Embryonic facial prominence (tissue), 1 donor: ENCODE results near the gene KRT28.
A peak's percentile ranks its signal among the peaks of the same experiment; 100 is the strongest.

Experiments
- DNase-seq: peaks from one replicate; pipeline ENCODE4 v3.0.0-alpha.2; 2016; ENCODE audit errors: extremely low spot score

The KRT28 gene, protein sequence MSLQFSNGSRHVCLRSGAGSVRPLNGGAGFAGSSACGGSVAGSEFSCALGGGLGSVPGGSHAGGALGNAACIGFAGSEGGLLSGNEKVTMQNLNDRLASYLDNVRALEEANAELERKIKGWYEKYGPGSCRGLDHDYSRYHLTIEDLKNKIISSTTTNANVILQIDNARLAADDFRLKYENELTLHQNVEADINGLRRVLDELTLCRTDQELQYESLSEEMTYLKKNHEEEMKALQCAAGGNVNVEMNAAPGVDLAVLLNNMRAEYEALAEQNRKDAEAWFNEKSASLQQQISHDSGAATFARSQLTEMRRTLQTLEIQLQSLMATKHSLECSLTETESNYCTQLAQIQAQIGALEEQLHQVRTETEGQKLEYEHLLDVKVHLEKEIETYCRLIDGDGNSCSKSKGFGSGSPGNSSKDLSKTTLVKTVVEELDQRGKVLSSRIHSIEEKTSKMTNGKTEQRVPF

DNA sequence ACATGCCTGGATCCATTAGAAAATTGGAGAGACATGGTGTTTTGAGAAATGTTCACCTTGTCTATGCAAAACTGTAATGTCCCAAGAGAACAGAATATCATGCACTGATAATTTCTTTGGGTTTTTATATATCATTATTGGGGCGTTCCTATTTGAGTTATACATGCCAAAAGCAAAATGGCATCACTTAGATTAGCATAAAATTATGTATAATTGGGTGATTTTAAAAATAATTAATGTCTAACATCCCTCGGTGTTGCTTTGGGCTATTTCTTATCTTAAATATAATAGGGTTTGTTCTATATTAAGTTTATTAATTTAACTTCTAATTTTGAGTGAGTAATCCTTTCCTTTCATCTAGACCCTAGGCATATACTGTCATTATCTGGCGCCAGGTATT, at the start of gene KRT28:
TSS of gene KRT28 (minus strand) at position 101 of the 400 bp plus-strand sequence. CDS start at position 35, 66 bp downstream.
- no peak for DNase-seq

DNA sequence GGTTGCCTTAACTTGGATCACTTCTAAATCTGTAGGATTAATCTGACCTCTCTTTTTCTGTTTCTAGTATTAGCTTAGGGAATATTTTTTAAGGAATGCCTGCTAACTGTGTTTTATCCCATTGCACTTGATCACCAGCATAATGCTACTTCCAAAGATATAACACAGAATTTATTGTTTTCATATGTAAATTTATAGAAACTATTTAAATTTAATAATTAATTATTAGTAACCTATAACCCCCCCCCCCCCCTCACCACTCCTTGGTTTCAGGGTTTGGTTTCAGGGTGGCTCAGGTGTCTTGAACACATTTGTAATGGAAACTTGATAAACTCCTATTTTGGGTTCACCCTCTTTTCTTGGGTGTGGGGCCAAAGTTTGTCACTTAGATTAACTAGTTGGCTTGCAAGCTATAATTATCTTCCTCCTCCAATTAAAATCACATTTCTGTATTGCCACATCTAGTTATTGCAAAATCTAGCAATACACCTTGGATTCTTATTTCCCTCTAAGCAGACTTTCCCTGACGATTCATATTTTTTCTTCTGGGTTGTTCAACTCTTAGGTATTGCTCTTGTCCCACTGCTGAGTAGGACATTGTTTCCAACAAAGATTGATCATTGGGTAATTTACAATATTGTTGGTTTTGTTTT, 49.0 kb upstream of the KRT28 start:
- no peak for DNase-seq

DNA sequence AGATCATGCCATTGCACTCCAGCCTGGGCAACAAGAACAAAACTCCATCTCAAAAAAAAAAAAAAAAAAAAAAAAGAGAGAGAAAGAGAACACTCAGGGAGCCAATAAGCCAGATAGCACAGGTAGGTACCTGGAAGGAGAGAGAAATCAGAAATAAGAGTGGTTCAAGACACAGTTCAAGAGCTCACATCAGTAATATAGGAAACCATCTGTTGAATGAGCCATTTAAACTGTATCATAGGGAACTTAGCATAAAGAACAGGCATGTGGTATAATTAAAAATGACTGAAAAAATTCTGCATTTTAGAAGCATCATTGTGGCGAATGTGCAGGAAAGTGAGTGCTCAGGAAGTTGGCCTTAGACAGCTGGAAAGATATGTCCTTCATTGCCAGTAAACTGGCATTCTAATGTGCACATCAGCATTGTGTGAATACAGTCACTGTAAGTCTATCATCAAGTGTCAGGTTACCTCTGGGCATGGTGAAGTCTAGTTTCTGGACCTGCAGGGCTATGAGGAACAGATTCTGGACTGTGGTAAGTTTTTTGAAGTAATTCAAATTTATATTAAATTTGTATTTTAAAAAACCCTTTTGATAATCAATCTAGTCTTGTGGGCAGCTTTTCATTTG, 46.9 kb upstream of the KRT28 start:
- DNase-seq = no peak

DNA sequence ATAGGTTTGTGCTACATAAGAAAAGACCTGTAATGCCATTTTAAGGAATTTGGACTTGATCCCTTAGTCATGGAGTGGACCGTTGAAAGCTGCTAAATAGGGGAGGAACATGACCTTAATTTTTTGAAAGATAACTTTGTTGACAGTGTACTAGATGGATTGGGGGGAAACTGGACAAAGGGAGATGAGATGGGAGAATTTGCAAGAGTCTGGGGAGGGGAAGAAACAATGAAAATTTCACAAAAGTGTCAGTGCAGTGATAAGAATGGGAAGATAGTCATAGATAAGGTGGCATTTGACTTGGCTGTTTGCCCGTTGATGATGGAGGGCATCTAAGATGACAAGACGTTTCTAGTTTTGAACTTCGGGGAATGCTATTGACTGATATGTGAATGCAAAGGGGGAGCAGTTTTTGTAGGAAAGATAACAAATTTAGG, 44.9 kb upstream of the KRT28 start:
- DNase-seq = no peak

DNA sequence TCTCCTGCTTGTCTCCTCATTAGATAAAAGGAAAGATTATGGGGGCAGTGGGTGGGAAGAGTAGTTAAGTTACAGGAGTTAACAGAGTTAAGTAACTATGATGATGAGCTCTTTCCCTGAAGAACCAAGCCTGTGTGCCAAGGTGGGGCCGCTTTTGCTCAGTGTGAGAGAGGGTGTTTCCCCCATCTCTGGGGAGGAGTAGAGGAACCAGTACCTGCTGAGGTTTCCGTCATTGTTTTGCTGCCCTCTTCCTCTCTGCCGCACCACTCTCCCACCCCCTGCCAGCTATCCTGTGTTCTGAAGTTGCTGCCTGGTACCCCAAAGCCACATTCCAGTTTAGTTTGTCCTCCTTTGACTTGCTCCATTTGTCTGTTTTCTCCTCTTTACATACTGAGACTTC, 43.5 kb upstream of the KRT28 start:
- no peak for DNase-seq

DNA sequence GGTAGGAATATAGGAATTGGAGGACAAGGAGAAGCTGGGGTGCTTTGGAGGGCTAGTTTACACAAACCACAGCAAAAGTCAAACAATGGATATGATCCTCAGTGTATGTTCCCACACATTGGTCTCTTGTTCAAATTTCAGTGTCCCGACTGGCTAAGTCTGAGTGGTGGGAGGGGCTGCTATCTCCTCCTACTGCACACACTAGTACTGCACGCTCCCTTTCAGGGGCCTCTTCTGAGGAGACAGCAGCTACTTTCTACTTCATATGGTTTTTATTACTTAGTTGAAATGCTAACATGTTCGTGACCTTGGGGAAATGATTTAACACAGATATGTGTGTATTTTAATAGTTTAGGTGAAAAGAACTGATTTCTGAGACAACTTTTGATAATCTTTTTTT, 41.5 kb upstream of the KRT28 start:
- peak; percentile 24 for DNase-seq

DNA sequence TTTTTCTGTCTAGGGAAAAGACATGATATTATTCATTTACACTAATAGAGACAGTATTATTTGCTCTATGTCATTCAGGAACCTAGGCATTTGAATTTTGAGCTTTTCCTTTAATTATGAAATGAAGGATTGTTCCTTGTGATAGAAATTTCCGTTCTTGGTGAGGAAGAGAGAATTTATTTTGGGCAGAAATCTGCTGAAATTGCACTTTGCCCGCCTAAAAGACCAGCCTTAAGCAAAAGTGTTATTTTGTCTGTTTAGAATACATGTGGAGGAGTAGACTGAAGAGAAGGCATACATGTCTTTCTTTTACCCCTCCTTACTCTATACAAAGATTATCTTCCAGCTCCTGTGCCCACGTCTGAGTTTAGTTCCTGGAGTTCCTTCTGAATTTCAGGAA, 39.4 kb upstream of the KRT28 start:
- DNase-seq = no peak

DNA sequence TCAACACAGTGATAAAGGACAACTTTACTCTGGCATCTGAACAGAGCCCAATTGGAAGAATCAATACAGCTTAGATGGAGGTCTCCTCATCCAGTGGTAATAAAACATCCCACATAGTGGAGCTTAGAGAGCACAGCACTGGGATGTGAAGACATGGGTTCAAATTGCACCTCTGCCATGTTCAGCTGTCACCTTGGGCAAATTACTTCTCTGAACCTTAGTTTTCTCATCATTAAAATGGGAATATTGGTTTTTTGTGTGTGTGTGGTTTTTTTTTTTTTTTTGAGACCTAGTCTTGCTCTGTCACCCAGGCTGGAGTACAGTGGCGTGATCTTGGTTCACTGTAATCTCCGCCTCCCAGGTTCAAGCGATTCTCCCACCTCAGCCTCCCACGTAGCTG, 36.3 kb upstream of the KRT28 start:
- no peak for DNase-seq

DNA sequence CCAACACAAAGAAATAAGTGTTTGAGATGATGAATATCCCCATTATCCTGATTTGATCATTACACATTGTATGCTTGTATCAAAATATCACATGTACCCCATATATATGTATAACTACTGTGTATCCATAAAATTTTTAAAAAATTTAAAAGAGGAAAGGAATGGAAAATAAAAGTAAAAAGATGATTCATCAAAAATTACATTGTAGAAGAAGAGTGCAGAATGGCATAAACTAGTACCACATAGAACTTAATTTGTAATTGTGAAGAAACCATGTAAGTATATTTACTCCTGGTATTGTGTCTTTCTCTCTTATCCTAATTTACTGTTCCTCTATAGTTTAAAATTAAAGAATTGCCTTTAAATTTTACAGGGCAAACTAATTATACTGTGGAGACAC, 34.1 kb upstream of the KRT28 start:
- DNase-seq = no peak

DNA sequence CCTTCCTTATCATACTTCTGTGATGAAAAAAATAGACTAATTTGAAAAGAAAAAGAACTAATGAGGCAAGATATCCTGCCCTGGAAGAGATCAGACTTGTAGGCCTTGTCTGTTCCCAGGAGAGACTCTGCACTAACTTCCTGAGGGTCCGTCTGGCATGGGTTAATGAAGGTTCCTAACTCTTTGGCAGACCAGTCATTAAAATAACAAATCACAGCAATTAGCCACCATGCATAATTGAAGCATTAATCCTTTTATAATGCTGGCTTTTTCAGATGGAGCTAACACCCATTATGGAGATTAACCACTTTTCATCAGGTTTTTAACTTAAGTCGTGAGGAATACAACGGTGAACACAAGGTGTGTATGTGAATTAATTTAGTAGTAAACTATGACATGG, 33.1 kb upstream of the KRT28 start:
- no peak for DNase-seq

DNA sequence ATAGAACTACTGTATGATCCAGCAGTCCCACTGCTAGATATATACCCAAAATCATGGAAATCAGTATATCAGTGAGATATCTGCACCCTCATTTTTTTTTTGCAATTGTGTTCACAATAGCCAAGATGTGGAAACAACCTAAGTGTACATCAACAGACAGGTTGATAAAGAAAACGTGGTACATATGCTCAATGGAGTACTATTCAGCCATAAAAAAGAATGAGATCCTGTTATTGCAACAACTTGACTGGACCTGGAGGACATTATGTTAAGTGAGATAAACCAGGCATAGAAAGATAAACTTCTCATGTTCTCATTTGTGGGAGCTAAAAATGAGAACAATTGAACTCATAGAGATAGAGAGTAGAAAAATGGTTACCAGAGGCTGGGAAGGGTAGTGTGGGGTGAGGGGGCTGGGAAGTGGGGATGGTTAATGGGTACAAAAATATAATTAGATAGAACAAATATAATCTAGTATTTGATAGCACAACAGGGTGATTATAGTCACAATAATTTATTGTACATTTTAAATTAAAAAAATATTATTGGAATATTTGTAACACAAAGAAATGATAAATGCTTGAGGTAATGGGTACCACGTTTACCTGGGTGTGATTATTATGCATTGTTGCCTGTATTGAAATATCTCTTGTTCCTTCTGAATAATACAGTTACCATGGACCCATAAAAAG, 30.5 kb upstream of the KRT28 start:
- DNase-seq = no peak

DNA sequence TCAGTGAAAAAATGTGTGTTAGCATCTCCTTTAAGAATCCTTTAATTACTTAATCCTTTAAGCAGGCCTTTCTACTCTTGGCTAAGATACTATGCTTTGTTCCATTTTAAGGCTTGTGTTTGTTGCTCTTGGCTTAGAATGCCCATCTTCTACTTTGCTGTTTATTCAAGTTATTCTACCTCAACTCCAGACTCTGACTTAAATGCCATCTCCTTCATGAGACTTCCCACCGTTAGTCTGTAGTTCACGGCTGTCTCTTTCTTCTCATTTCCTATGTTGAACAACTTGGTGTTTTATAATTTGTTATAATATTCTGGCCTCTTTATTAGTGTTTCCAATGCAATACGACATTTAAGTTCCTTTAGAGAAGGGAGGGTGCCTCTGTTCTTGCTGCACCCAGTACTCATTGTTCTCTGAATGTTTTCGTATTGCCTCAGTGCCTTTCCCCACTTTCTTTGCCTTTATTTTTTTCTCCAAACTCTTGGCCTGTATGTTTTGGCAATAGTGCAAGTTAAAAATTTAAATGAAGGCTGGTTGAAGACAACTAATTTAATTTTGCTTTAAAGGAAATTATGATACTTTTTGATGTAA, 28.8 kb upstream of the KRT28 start:
- DNase-seq = no peak

DNA sequence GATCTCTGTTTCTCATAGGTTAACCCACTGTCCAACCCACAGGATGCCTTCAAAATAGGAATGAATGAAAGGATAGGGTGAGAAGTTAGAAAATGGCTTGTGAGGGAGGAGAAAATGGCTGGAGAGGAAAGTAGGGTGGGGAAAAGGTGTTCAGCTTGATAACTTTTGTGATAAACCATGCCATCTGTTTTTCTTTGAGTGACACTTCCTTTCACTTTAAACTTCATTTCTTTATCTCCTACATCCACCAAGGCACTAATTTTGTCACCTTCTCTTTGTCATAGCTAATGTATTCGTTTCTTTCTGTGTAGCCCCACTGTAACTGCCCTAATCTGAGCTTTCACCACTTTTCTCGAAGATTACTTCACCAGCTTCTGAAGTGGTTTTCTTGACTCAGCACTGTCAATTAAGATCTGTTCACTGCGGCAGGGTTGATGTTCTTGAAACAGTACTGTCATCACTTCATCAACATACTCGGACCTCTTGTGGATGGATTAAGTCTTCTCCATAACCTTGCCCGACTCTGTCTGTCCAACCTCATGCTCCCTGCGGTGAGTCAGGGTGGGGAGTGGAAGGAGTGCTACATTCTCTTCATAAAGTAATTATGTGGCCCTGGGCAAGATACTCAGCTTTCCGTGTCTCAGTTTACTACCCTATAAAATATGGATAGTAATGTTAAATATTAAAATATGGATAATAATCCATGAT, 28.1 kb upstream of the KRT28 start:
- DNase-seq = no peak

DNA sequence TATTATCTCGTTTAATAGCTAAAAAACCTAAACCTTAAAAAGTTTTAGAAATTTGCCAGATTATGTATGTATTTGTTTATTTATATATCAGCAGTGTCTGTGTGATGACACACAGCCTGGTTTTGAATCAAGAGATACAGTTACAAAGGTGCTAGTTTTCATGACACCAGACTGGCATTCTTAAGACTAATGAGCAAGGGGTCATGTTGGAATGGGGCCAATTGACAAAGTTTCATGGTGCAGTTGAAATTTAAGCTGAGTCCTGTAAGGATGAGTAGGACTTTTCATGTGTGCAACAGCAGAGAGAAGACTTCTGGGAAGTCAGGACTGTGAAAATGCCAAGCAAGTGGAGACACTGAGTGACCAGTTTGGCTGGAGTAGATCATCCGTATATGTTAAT, 25.8 kb upstream of the KRT28 start:
- no peak for DNase-seq

DNA sequence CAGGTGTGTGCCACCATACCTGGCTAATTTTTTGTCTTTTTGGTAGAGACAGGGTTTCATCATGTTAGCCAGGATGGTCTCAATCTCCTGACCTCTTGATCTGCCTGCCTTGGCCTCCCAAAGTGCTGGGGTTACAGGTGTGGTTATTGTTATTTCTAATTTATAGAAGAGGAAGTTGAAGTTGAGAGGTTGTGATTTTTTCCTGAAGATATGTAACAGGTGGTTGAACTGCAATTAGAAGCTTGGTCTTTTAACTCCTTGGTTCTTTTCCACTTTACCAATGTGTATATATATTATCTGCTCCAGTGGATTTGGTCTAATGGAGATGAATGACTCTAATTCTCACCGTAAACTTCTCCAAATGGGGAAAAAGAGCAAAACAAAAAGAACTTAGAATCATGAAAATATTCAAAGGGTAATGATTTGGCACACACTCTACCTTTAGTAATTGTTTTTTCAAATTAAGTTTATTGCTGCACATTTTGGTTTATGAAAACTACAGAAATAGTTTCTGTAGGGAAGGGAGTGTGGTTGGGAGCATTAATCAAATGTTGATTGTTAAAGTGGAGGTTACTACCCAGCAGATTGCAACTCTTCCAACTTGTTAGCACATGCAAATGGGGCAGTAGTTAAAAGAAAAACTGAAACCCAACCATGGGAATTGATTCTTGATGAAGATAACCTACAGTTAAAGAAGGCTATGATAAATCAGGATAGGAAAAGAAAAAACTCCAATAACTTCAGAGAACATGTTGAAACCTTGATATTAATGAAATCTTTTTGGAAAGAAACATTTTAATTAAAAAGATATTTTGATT, 24.5 kb upstream of the KRT28 start:
- DNase-seq = no peak

DNA sequence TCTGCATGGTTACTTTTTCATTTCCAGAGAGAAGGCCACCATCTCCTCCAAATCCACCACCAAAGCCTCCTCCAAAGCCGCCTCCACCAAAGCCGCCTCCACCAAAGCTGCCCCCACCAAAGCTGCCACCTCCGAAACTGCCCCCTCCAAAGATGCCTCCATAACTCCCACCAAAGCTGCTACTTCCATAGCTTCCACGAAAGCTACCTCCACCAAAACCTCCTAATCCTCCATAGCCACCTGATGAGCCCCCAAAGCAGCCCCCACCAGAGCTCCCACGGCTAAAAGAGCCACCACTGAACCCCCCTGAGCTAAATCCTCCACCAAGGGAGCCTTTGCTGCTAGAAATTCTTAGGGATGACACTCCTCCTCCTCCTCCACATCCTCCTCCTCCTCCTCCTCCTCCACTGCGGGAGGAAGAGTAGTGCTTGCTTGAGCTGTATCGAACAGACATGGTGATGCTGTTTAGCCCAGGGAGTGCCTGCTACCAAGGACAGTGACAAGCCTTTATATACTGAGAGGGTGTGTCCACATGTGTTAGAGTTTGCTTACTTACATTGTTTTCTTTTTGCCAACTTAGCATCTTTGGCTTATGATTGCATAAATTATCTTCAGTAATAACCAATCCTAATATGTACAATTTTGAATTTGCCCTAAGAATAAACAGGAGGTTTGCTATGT, 22.5 kb upstream of the KRT28 start, which contains the start of gene KRT10:
TSS of gene KRT10 (minus strand) at position 483 of the 681 bp plus-strand sequence. CDS start at position 454, 29 bp downstream.
- DNase-seq = no peak

DNA sequence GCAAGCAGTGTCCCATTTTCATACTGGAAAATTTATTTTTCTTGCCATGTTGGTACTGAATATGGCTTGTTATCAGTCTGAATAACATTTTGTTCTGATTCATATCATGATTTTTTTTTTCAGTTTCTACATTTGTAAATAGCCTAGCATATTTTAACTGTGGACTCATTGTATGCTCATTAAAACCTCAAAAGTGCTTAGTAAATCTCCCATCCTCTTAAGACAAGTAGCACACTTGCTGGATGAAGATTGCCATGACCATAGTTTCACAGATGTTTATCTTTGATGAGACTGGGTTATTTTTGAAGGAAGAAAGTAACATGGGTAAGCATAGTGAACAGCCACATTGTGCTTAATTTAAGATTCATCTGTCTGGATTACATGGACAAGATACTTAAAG, 21.8 kb upstream of the KRT28 start:
- DNase-seq = no peak

DNA sequence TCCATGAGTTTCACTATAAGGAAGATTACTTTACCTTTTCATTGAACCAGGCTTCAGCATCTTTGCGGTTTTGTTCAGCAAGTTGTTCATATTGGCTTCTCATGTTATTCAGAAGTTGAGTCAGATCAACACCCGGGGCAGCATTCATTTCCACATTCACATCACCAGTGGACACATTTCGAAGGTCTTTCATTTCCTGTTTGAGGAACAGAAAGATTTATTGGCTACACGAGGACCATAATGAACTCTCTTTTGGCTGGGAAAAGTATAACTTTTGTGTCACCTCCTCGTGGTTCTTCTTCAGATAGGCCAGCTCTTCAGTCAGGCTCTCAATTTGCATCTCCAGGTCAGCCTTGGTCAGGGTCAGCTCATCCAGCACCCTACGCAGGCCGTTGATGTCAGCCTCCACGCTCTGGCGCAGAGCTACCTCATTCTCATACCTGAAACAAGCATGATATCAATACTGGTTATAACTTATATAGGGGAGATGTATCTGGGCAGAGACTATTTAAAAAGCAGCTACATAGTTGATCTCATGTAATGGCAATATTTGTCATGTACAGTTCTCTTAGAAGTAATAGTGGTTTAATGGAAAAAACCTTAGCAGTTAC, 20.6 kb upstream of the KRT28 start:
- DNase-seq = no peak

DNA sequence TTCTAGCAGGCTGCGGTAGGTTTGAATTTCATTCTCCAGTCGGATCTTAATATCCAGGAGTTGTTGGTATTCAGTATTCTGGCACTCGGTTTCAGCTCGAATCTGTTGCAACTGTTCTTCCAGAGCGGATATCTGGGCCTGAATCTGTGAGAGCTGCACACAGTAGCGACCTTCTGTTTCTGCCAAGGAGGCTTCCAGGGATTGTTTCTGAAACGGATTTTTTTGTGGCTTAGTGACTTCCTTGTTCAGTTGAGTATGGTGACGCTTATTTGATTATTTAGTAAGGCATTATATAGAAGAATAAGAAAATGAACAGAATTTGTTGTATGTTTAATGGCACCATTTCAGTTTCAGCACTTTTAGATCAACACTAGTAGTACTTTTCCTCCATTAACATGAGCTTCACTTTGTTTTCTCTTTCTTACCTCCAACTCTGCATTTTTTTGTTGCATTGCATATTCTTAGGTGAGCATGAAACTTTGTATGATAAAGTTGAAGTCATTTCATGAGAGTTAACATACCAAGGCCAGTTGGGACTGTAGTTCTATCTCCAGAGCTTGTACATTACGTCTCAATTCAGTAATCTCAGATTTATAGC, 19.9 kb upstream of the KRT28 start:
- no peak for DNase-seq
